NT2/D1 (cell line): Measurements from ENCODE around the gene SERTAD1.

Experiments used
- SUZ12 ChIP-seq: IDR thresholded peaks from 2 replicates; pipeline ENCODE4 v1.6.1; 2011; ENCODE audit not compliant: insufficient read length, insufficient read depth; ENCODE audit errors: extremely low read depth
- YY1 ChIP-seq: IDR thresholded peaks from 2 replicates; pipeline ENCODE4 v1.6.1; 2011; ENCODE audit not compliant: insufficient read length, insufficient read depth
- ZNF274 ChIP-seq: IDR thresholded peaks from 2 replicates; pipeline ENCODE4 v1.6.1; 2011; ENCODE audit warnings: mild to moderate bottlenecking, low read depth, low read length

- no peak for TF ChIP-seq YY1
- no peak for TF ChIP-seq ZNF274
- no peak for TF ChIP-seq SUZ12
Measured at GRCh38 chr19:40412866-40413265, 12.9 kb downstream of the SERTAD1 start.
